ENCODE measurements around the gene ATOH8.

ATOH8 gene

DNA sequence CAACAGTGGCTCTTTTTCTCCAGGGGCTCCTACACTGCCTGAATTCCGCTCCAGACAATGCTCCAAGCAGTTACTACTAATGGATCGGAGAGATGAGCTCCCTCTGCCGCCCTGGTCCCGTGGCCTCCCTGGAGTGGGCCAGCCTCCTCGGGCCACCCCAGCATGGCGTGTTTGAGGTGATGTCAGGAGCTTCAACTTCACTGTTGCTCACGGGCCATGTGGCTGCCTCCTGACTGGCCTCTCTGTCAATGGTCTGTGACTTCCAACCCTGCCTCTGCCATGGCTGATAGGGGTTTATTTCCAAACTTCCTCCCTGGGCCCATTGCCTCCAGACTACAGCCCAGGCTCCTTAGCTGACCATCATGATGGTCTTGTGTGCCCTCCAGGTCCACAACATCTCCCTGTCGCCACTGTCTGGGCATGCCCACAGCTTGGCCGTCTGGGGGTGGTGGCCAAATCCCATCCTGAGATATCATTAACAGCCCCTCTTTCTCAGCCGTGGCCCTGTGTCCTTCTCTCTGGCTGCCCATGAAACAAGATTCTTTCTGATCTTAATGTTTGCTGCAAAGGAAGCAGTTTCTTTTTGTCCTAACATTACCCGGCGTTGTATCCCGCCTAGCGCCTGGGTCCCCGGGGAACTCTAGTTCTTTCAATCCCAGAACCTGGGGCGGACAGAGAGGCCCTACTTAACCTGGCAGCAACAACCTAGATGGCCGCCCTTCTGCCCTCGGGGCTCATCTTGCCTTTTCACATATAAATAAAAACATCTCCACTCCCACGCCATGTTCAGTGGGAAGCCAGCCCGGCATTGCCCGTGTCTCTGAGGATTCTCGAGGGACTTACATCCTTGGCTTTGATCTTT is 38.1 kb downstream of the ATOH8 start:
- H3K9me3 Mint-ChIP-seq: no peaks in the 10 kb centered on the region
- peaks cover 3% of the 10 kb centered on the region for H3K27me3 Mint-ChIP-seq (ENCODE audit: low read depth, poor library complexity)
- DNase-seq: no peak
- TF ChIP-seq, protein P1, sequence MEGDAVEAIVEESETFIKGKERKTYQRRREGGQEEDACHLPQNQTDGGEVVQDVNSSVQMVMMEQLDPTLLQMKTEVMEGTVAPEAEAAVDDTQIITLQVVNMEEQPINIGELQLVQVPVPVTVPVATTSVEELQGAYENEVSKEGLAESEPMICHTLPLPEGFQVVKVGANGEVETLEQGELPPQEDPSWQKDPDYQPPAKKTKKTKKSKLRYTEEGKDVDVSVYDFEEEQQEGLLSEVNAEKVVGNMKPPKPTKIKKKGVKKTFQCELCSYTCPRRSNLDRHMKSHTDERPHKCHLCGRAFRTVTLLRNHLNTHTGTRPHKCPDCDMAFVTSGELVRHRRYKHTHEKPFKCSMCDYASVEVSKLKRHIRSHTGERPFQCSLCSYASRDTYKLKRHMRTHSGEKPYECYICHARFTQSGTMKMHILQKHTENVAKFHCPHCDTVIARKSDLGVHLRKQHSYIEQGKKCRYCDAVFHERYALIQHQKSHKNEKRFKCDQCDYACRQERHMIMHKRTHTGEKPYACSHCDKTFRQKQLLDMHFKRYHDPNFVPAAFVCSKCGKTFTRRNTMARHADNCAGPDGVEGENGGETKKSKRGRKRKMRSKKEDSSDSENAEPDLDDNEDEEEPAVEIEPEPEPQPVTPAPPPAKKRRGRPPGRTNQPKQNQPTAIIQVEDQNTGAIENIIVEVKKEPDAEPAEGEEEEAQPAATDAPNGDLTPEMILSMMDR (IDR thresholded peaks at IDR 0.05): no peak
- no peaks in the 10 kb centered on the region for H3K36me3 Mint-ChIP-seq (ENCODE audit: low read depth)
- peaks cover 65% of the 10 kb centered on the region for H3K4me1 Mint-ChIP-seq
- H3K27ac Mint-ChIP-seq: peak overlapping the region; percentile 51
- H3K4me3 Mint-ChIP-seq: no peak overlapping the region

- Mint-ChIP-seq H3K4me1 (peaks cover 75% of the 10 kb centered on the region), H3K27ac (peak overlapping the region; percentile 9), H3K4me3 (no peak overlapping the region), H3K9me3 (no peaks in the 10 kb centered on the region), H3K27me3 (ENCODE audit: low read depth, poor library complexity) (peaks cover 3% of the 10 kb centered on the region), H3K36me3 (ENCODE audit: low read depth) (no peaks in the 10 kb centered on the region)
- no peak for DNase-seq
- TF ChIP-seq, protein P1 (IDR thresholded peaks at IDR 0.05): no peak
These were observed 39.1 kb downstream of the ATOH8 start for GRCh38 chr2:85792783-85793441.

DNA sequence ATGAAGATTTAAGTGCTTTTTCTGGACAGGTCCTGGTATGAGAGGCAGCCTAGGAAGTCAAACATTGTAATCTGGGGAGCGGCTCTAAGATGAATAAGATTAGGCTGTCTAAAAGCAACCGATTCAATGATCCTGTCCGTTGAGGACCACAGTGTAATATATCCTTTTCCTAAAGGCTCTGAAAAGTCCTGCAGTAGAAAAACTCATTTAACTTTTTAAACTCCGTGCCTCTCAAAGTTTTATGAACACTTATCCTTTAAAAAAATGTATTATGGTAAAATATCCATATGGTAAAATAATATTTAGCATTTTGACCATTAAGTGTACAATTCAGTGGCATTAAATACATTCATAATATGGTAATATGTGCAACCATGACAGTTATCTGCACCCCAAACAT is 39.8 kb downstream of the ATOH8 start:
- no peaks in the 10 kb centered on the region for H3K36me3 Mint-ChIP-seq (ENCODE audit: low read depth)
- no peak overlapping the region for H3K27ac Mint-ChIP-seq
- peaks cover 5% of the 10 kb centered on the region for H3K27me3 Mint-ChIP-seq (ENCODE audit: low read depth, poor library complexity)
- H3K4me3 Mint-ChIP-seq: no peak overlapping the region
- H3K4me1 Mint-ChIP-seq: peaks cover 77% of the 10 kb centered on the region
- TF ChIP-seq, protein P1 (IDR thresholded peaks at IDR 0.05): no peak
- no peak for DNase-seq
- H3K9me3 Mint-ChIP-seq: no peaks in the 10 kb centered on the region

DNA sequence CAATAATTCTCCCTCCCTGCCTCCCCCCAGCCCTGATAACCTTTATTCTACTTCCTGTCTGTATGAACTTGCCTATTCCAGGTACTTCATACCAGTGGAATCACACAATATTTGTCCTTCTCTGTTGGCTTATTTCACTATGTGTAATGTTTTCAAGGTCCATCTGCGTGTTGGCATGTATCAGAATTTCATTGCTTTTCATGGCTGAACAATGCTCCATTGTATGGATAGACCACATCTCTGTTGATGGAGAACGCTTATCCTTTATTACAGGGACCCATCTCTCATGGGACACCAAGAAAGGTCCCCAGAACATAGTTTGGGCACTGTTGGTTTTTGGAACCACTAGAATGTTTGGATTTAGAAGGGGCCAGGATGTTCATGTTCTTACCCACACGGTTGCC is 40.2 kb downstream of the ATOH8 start:
- Mint-ChIP-seq H3K4me3 (no peak overlapping the region), H3K27ac (no peak overlapping the region), H3K36me3 (ENCODE audit: low read depth) (no peaks in the 10 kb centered on the region), H3K4me1 (peaks cover 77% of the 10 kb centered on the region), H3K9me3 (no peaks in the 10 kb centered on the region), H3K27me3 (ENCODE audit: low read depth, poor library complexity) (peaks cover 5% of the 10 kb centered on the region)
- TF ChIP-seq, protein P1 (IDR thresholded peaks at IDR 0.05): no peak
- no peak for DNase-seq

- DNase-seq: no peak
- H3K36me3 Mint-ChIP-seq (ENCODE audit: low read depth): no peaks in the 10 kb centered on the region
- peaks cover 76% of the 10 kb centered on the region for H3K4me1 Mint-ChIP-seq
- no peaks in the 10 kb centered on the region for H3K9me3 Mint-ChIP-seq
- peaks cover 7% of the 10 kb centered on the region for H3K27me3 Mint-ChIP-seq (ENCODE audit: low read depth, poor library complexity)
- TF ChIP-seq, protein P1 (IDR thresholded peaks at IDR 0.05): no peak
- no peak overlapping the region for H3K4me3 Mint-ChIP-seq
- no peak overlapping the region for H3K27ac Mint-ChIP-seq
These were observed 40.8 kb downstream of the ATOH8 start for GRCh38 chr2:85794491-85795121.

All from nephron progenitor cell (in vitro differentiated cells).